ENCODE data around the gene PSMG3.
A peak's percentile ranks its signal among the peaks of the same experiment; 100 is the strongest.

PSMG3 gene

GRCh38 chr7:1548438-1548831, 21.4 kb downstream of the PSMG3 start:
- Mint-ChIP-seq H3K4me1 (peaks cover 9% of the 10 kb centered on the region), H3K27ac (peak overlapping the region; percentile 66), H3K9me3 (no peaks in the 10 kb centered on the region), H3K36me3 (peaks cover 20% of the 10 kb centered on the region), H3K4me3 (no peak overlapping the region)
- ATAC-seq (no peak), DNase-seq (ENCODE audit: low spot score in 2 of 2) (no peak)

- H3K4me1 Mint-ChIP-seq, result peaks cover 9% of the 10 kb centered on the region
- peak overlapping the region; percentile 66 for H3K27ac Mint-ChIP-seq
- H3K4me3 Mint-ChIP-seq, result no peak overlapping the region
- peaks cover 23% of the 10 kb centered on the region for H3K36me3 Mint-ChIP-seq
- DNase-seq (ENCODE audit: low spot score in 2 of 2), result no peak
- no peak for ATAC-seq
- H3K9me3 Mint-ChIP-seq, result no peaks in the 10 kb centered on the region
Measured at GRCh38 chr7:1547777-1548437, 21.9 kb downstream of the PSMG3 start.

GRCh38 chr7:1546909-1547776, 22.7 kb downstream of the PSMG3 start:
- Mint-ChIP-seq H3K4me3 (no peak overlapping the region), H3K9me3 (no peaks in the 10 kb centered on the region)
- ATAC-seq, result no peak

GRCh38 chr7:1546274-1546908, 23.4 kb downstream of the PSMG3 start:
- no peak overlapping the region for H3K27ac Mint-ChIP-seq
- peaks cover 9% of the 10 kb centered on the region for H3K4me1 Mint-ChIP-seq
- H3K4me3 Mint-ChIP-seq, result no peak overlapping the region
- DNase-seq (ENCODE audit: low spot score in 2 of 2), result no peak
- H3K36me3 Mint-ChIP-seq, result peaks cover 38% of the 10 kb centered on the region
- no peak for ATAC-seq
- no peaks in the 10 kb centered on the region for H3K9me3 Mint-ChIP-seq

More at GRCh38 chr7:1546909-1547776, 22.7 kb downstream of the PSMG3 start:
- peaks cover 9% of the 10 kb centered on the region for H3K4me1 Mint-ChIP-seq
- H3K27ac Mint-ChIP-seq, result no peak overlapping the region
- DNase-seq (ENCODE audit: low spot score in 2 of 2), result no peak
- peaks cover 30% of the 10 kb centered on the region for H3K36me3 Mint-ChIP-seq

- peaks cover 9% of the 10 kb centered on the region for H3K4me1 Mint-ChIP-seq
- no peak overlapping the region for H3K4me3 Mint-ChIP-seq
- no peak overlapping the region for H3K27ac Mint-ChIP-seq
- no peaks in the 10 kb centered on the region for H3K9me3 Mint-ChIP-seq
- ATAC-seq, result no peak
- peaks cover 45% of the 10 kb centered on the region for H3K36me3 Mint-ChIP-seq
- DNase-seq (ENCODE audit: low spot score in 2 of 2), result no peak
Measured at GRCh38 chr7:1545417-1546246, 24.2 kb downstream of the PSMG3 start.

- H3K4me1 Mint-ChIP-seq, result peaks cover 9% of the 10 kb centered on the region
- peaks cover 48% of the 10 kb centered on the region for H3K36me3 Mint-ChIP-seq
- no peaks in the 10 kb centered on the region for H3K9me3 Mint-ChIP-seq
- no peak overlapping the region for H3K4me3 Mint-ChIP-seq
- DNase-seq (ENCODE audit: low spot score in 2 of 2) (no peak), ATAC-seq (no peak)
- no peak overlapping the region for H3K27ac Mint-ChIP-seq
Measured at GRCh38 chr7:1544896-1545416, 24.9 kb downstream of the PSMG3 start.

- peaks cover 9% of the 10 kb centered on the region for H3K4me1 Mint-ChIP-seq
- ATAC-seq (peak; percentile 14), DNase-seq (ENCODE audit: low spot score in 2 of 2) (no peak)
- no peaks in the 10 kb centered on the region for H3K9me3 Mint-ChIP-seq
- H3K36me3 Mint-ChIP-seq, result peaks cover 48% of the 10 kb centered on the region
- H3K4me3 Mint-ChIP-seq, result no peak overlapping the region
- no peak overlapping the region for H3K27ac Mint-ChIP-seq
Measured at GRCh38 chr7:1544178-1544895, 25.5 kb downstream of the PSMG3 start.

- Mint-ChIP-seq H3K27ac (no peak overlapping the region), H3K4me3 (no peak overlapping the region), H3K4me1 (peaks cover 8% of the 10 kb centered on the region), H3K9me3 (no peaks in the 10 kb centered on the region), H3K36me3 (peaks cover 48% of the 10 kb centered on the region)
- DNase-seq (ENCODE audit: low spot score in 2 of 2) (no peak), ATAC-seq (no peak)
Measured at GRCh38 chr7:1543826-1544177, 26.0 kb downstream of the PSMG3 start.

GRCh38 chr7:1542841-1543747, 26.7 kb downstream of the PSMG3 start:
- peaks cover under 1% of the 10 kb centered on the region for H3K4me1 Mint-ChIP-seq
- H3K9me3 Mint-ChIP-seq, result no peaks in the 10 kb centered on the region
- ATAC-seq, result no peak
- H3K27ac Mint-ChIP-seq, result peak overlapping the region; percentile 14
- peaks cover 48% of the 10 kb centered on the region for H3K36me3 Mint-ChIP-seq
- no peak for DNase-seq (ENCODE audit: low spot score in 2 of 2)
- no peak overlapping the region for H3K4me3 Mint-ChIP-seq

- H3K36me3 Mint-ChIP-seq, result peaks cover 48% of the 10 kb centered on the region
- no peaks in the 10 kb centered on the region for H3K9me3 Mint-ChIP-seq
- H3K4me3 Mint-ChIP-seq, result no peak overlapping the region
- H3K4me1 Mint-ChIP-seq, result no peaks in the 10 kb centered on the region
- H3K27ac Mint-ChIP-seq, result peak overlapping the region; percentile 14
- DNase-seq (ENCODE audit: low spot score in 2 of 2), result no peak
- no peak for ATAC-seq
Measured at GRCh38 chr7:1542329-1542728, 27.5 kb downstream of the PSMG3 start.

GRCh38 chr7:1541431-1542162, 28.2 kb downstream of the PSMG3 start:
- no peak for DNase-seq (ENCODE audit: low spot score in 2 of 2)
- peak overlapping the region; percentile 34 for H3K27ac Mint-ChIP-seq
- H3K4me3 Mint-ChIP-seq, result no peak overlapping the region
- ATAC-seq, result no peak
- H3K36me3 Mint-ChIP-seq, result peaks cover 53% of the 10 kb centered on the region
- no peaks in the 10 kb centered on the region for H3K4me1 Mint-ChIP-seq
- H3K9me3 Mint-ChIP-seq, result no peaks in the 10 kb centered on the region

GRCh38 chr7:1540776-1541271, 29.0 kb downstream of the PSMG3 start:
- Mint-ChIP-seq H3K4me1 (no peaks in the 10 kb centered on the region), H3K36me3 (peaks cover 57% of the 10 kb centered on the region), H3K9me3 (no peaks in the 10 kb centered on the region), H3K4me3 (no peak overlapping the region), H3K27ac (peak overlapping the region; percentile 34)
- DNase-seq (ENCODE audit: low spot score in 2 of 2) (no peak), ATAC-seq (no peak)

All from stimulated activated effector memory CD8-positive, alpha-beta T cell treated with anti-CD3 and anti-CD28 coated beads, Interleukin-12 subunit alpha, Interleukin-12 subunit beta, amount 100 ng/mL, for 72 hours (primary cell).